PC-9 (cell line): ENCODE measurements around the gene FOSB. TPM values are rescaled to one million over a fixed set of nuclear protein-coding genes. Genes with fewer than 3 reads are reported as not detected.

Source experiments
- BruUV-seq: library from RNA; stranded (reverse); fragments of 400-500 nt; replicated peaks from 2 replicates; lab custom pipeline; 2021; lab: Mats Ljungman, UMichigan
- CTCF ChIA-PET: fragments of 300-600 bp; sonication (Branson Sonifier 250); formaldehyde crosslinking; loops from one replicate; lab custom pipeline; 2022; ENCODE audit warnings: antibody characterized with exemption; lab: Charles Lee
- POLR2A ChIA-PET: fragments of 300-600 bp; sonication (Branson Sonifier 250); formaldehyde crosslinking; loops from one replicate; lab custom pipeline; 2022; ENCODE audit warnings: antibody characterized with exemption; ENCODE audit not compliant: unreplicated experiment; lab: Charles Lee
- DNase-seq, 2 experiments: peaks; one replicate each; pipeline versions ENCODE4 v3.0.0 to v3.0.0-alpha.2; 2015 to 2022; ENCODE audit warnings: mixed read lengths in 1 of 2
- H2AFZ ChIP-seq: fragments of 200-600 bp; sonication (generic); 2 replicates; pipeline ENCODE4 v1.8.1; 2017; ENCODE audit warnings: antibody characterized with exemption
- H3F3A ChIP-seq: fragments of 200-600 bp; sonication (generic); 2 replicates; pipeline ENCODE4 v1.8.1; 2017; ENCODE audit warnings: antibody characterized with exemption, mild to moderate bottlenecking, low read depth; ENCODE audit not compliant: insufficient read depth
- H3K27ac ChIP-seq: fragments of 200-600 bp; sonication (generic); 2 replicates; pipeline ENCODE4 v1.6.1; 2016; ENCODE audit warnings: mixed run types
- H3K27me3 ChIP-seq: fragments of 200-600 bp; sonication (generic); 2 replicates; pipeline ENCODE4 v1.6.1; 2016; ENCODE audit warnings: low read depth, mixed run types; ENCODE audit not compliant: insufficient read depth
- H3K36me3 ChIP-seq: fragments of 200-600 bp; sonication (generic); 2 replicates; pipeline ENCODE4 v1.6.1; 2016; ENCODE audit warnings: low read depth, mixed run types
- H3K4me1 ChIP-seq: fragments of 200-600 bp; sonication (generic); replicated peaks from 2 replicates; pipeline ENCODE4 v1.6.1; 2016; ENCODE audit warnings: mixed run types; ENCODE audit not compliant: insufficient read depth
- H3K4me2 ChIP-seq: fragments of 200-600 bp; sonication (generic); 2 replicates; pipeline ENCODE4 v1.6.1; 2017; ENCODE audit warnings: mixed run types
- H3K4me3 ChIP-seq: fragments of 200-600 bp; sonication (generic); 2 replicates; pipeline ENCODE4 v1.6.1; 2016; ENCODE audit warnings: mixed run types
- H3K79me2 ChIP-seq: fragments of 200-600 bp; sonication (generic); 2 replicates; pipeline ENCODE4 v1.6.1; 2017; ENCODE audit warnings: low read depth, mixed run types
- H3K9me2 ChIP-seq: fragments of 200-600 bp; sonication (generic); 2 replicates; pipeline ENCODE4 v1.8.1; 2017; ENCODE audit warnings: mild to moderate bottlenecking; ENCODE audit not compliant: insufficient read depth
- H3K9me3 ChIP-seq: fragments of 200-600 bp; sonication (generic); 2 replicates; pipeline ENCODE4 v1.8.1; 2016; ENCODE audit warnings: low read depth; ENCODE audit not compliant: insufficient read depth
- H4K20me1 ChIP-seq: fragments of 200-600 bp; sonication (generic); 2 replicates; pipeline ENCODE4 v1.8.1; 2017; ENCODE audit not compliant: insufficient read depth
- CTCF ChIP-seq: fragments of 200-600 bp; sonication (generic); conservative IDR thresholded peaks from 2 replicates; pipeline ENCODE4 v1.6.1; 2017; ENCODE audit warnings: mixed run types, antibody characterized with exemption, mild to moderate bottlenecking, moderate library complexity
- EZH2 ChIP-seq: fragments of 200-600 bp; sonication (generic); IDR thresholded peaks from 2 replicates; pipeline ENCODE4 v1.8.0; 2017; ENCODE audit warnings: antibody characterized with exemption, low read depth
- intact Hi-C: fragments of 100-400 bp; cut with micrococcal nuclease; formaldehyde crosslinking; loops from one replicate; pipeline ENCODE4 v1.10.0; 2022; ENCODE audit not compliant: unreplicated experiment
- total RNA-seq: library from RNA; stranded (reverse); gene quantifications from 2 replicates; pipeline ENCODE4 v1.2.3, GENCODE V29; 2021

FOSB gene
- total RNA-seq, 1 experiment from 2014 or later, result 7.9 TPM

GRCh38 chr19:45469945-45470761, 2.4 kb downstream of the FOSB start:
- ChIA-PET CTCF (interaction anchor here (0.5 to 1.4 kb wide), 3 partner anchors 16 to 387 kb away, joined by 3 to 5 read pairs (median 3); no protein-coding TSS in a partner anchor), POLR2A (interaction anchor here (0.6 to 1.4 kb wide), 7 partner anchors 8 to 226 kb away, joined by 3 to 14 read pairs (median 6); no protein-coding TSS in a partner anchor)
- H3K27me3 ChIP-seq, result no peaks in the 10 kb centered on the region
- intact Hi-C loops, result loop anchor here (2.0 kb wide), 1 partner anchor 27 kb away; no protein-coding TSS in a partner anchor
- TF ChIP-seq CTCF, result no peak
- peak; percentile 74 to 82 for DNase-seq
- H3K4me1 ChIP-seq, result peaks cover 19% of the 10 kb centered on the region
- H3K79me2 ChIP-seq, result no peaks in the 10 kb centered on the region
- peaks cover 40% of the 10 kb centered on the region; the same call in 1 of the 2 replicates for H3F3A ChIP-seq
- H3K4me3 ChIP-seq, result peak overlapping the region; percentile 82
- H3K9me3 ChIP-seq, result no peaks in the 10 kb centered on the region
- H3K36me3 ChIP-seq, result no peaks in the 10 kb centered on the region
- BruUV-seq, result no TSS peak
- H2AFZ ChIP-seq, result peak overlapping the region; percentile 94
- H4K20me1 ChIP-seq, result no peaks in the 10 kb centered on the region; the same call in 1 of the 2 replicates
- H3K9me2 ChIP-seq, result no peaks in the 10 kb centered on the region
- H3K27ac ChIP-seq, result peak overlapping the region; percentile 72
- peak overlapping the region; percentile 100 for H3K4me2 ChIP-seq

GRCh38 chr19:45470762-45471081, 2.9 kb downstream of the FOSB start:
- Histone ChIP-seq H3K4me2 (peak overlapping the region; percentile 100), H3K4me1 (peaks cover 19% of the 10 kb centered on the region), H3K4me3 (peak overlapping the region; percentile 82), H3K36me3 (no peaks in the 10 kb centered on the region), H3K9me3 (no peaks in the 10 kb centered on the region), H3K79me2 (no peaks in the 10 kb centered on the region), H3K27ac (peak overlapping the region; percentile 72), H2AFZ (no peak overlapping the region), H3K9me2 (no peaks in the 10 kb centered on the region), H3K27me3 (no peaks in the 10 kb centered on the region), H4K20me1 (no peaks in the 10 kb centered on the region; the same call in 1 of the 2 replicates), H3F3A (peaks cover 40% of the 10 kb centered on the region; the same call in 1 of the 2 replicates)
- POLR2A ChIA-PET, result no interaction called here
- DNase-seq, result no peak
- no TSS peak for BruUV-seq
- TF ChIP-seq EZH2 (no peak), CTCF (no peak)
- CTCF ChIA-PET, result no interaction called here
- intact Hi-C loops, result no loop called here

GRCh38 chr19:45471111-45471930, 3.5 kb downstream of the FOSB start:
- CTCF ChIA-PET, result interaction anchor here (0.7 kb wide), 1 partner anchor 19 kb away, joined by 4 read pairs; no protein-coding TSS in a partner anchor
- BruUV-seq, result no TSS peak

More at GRCh38 chr19:45471111-45471930, 3.5 kb downstream of the FOSB start:
- H3K4me3 ChIP-seq, result no peak overlapping the region
- peak overlapping the region; percentile 100; the same call in 1 of the 2 replicates for H3K4me2 ChIP-seq
- POLR2A ChIA-PET, result no interaction called here
- H3K27me3 ChIP-seq, result no peaks in the 10 kb centered on the region
- H4K20me1 ChIP-seq, result no peaks in the 10 kb centered on the region; the same call in 1 of the 2 replicates
- no peaks in the 10 kb centered on the region for H3K79me2 ChIP-seq
- H3K36me3 ChIP-seq, result no peaks in the 10 kb centered on the region
- no peak overlapping the region for H3K27ac ChIP-seq
- H3F3A ChIP-seq, result peaks cover 40% of the 10 kb centered on the region; the same call in 1 of the 2 replicates
- H2AFZ ChIP-seq, result no peak overlapping the region
- H3K9me3 ChIP-seq, result no peaks in the 10 kb centered on the region
- peaks cover 19% of the 10 kb centered on the region for H3K4me1 ChIP-seq
- DNase-seq, result no peak
- no peaks in the 10 kb centered on the region for H3K9me2 ChIP-seq
- intact Hi-C loops, result no loop called here
- TF ChIP-seq CTCF, result no peak
